Endothelial cell of umbilical vein (primary cell): ENCODE results near the gene CNTNAP2.

ENCODE experiments used
- EZH2 ChIP-seq: IDR thresholded peaks from 2 replicates; pipeline ENCODE4 v1.6.1; 2012; ENCODE audit warnings: borderline replicate concordance, low read depth, mild to moderate bottlenecking, moderate library complexity, low read length, inconsistent platforms; ENCODE audit not compliant: severe bottlenecking
- FOS ChIP-seq: IDR thresholded peaks from 2 replicates; pipeline ENCODE4 v1.6.1; 2011; ENCODE audit warnings: mild to moderate bottlenecking, low read length, moderate library complexity, borderline replicate concordance; ENCODE audit not compliant: insufficient read depth
- GATA2 ChIP-seq: IDR thresholded peaks from 2 replicates; pipeline ENCODE4 v1.7.0; 2011; ENCODE audit warnings: low read depth, mild to moderate bottlenecking, moderate library complexity, mixed read lengths, low read length; ENCODE audit not compliant: insufficient read length, insufficient read depth
- POLR2A ChIP-seq: IDR thresholded peaks from 2 replicates; pipeline ENCODE4 v1.6.1; 2012; ENCODE audit warnings: low read depth, mild to moderate bottlenecking, control low read depth, low read length
- POLR2AphosphoS5 ChIP-seq: IDR thresholded peaks from 2 replicates; pipeline ENCODE4 v1.6.1; 2012; ENCODE audit warnings: low read depth, mild to moderate bottlenecking, control low read depth, low read length, moderate library complexity; ENCODE audit not compliant: insufficient read depth
- TF ChIP-seq, protein P1 (sequence below), 2 donors: IDR thresholded peaks; 1 replicate in 1 of 2; 2 replicates in 1 of 2; pipeline ENCODE4 v1.5.1; 2011; ENCODE audit warnings: low read length in 2 of 2, mild to moderate bottlenecking in 2 of 2, moderate library complexity in 2 of 2, control low read depth in 1 of 2, inconsistent platforms in 1 of 2, low read depth in 1 of 2; ENCODE audit not compliant: insufficient read depth in 1 of 2; ENCODE audit errors: extremely low read depth in 1 of 2
- TF ChIP-seq, protein P2 (sequence below): IDR thresholded peaks from 2 replicates; pipeline ENCODE4 v1.6.1; 2011; ENCODE audit not compliant: insufficient read depth, insufficient read length

DNA sequence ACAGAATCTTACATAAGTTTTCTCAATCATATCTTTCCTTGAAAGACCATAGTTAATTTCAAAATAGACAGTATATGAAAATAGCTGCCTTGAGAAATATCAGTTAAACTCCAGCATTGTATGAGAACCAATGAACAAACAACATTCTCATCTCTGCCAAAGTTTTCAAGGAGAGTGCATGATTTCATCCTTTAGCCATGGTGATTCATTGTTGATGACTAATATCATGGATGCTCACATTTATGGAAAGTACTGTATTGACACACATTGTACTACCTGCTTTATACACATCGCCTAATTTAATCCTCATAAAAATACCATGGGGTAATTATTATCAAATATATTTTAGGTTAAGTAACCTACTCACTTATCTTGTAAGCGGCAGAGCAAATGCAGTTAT, 250.3 kb downstream of the CNTNAP2 start:
- TF ChIP-seq, protein P1, sequence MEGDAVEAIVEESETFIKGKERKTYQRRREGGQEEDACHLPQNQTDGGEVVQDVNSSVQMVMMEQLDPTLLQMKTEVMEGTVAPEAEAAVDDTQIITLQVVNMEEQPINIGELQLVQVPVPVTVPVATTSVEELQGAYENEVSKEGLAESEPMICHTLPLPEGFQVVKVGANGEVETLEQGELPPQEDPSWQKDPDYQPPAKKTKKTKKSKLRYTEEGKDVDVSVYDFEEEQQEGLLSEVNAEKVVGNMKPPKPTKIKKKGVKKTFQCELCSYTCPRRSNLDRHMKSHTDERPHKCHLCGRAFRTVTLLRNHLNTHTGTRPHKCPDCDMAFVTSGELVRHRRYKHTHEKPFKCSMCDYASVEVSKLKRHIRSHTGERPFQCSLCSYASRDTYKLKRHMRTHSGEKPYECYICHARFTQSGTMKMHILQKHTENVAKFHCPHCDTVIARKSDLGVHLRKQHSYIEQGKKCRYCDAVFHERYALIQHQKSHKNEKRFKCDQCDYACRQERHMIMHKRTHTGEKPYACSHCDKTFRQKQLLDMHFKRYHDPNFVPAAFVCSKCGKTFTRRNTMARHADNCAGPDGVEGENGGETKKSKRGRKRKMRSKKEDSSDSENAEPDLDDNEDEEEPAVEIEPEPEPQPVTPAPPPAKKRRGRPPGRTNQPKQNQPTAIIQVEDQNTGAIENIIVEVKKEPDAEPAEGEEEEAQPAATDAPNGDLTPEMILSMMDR (IDR thresholded peaks at IDR 0.05; ENCODE audit: extremely low read depth in 1 of 2, insufficient read depth in 1 of 2, low read depth in 1 of 2, low read length in 2 of 2): no peak
- no peak for TF ChIP-seq POLR2A
- no peak for TF ChIP-seq GATA2
- no peak for TF ChIP-seq EZH2
- no peak for TF ChIP-seq POLR2AphosphoS5
- no peak for TF ChIP-seq FOS
- TF ChIP-seq, protein P2, sequence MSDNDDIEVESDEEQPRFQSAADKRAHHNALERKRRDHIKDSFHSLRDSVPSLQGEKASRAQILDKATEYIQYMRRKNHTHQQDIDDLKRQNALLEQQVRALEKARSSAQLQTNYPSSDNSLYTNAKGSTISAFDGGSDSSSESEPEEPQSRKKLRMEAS: no peak
